SU-DHL-6 (cell line): ENCODE measurements around the gene PAWR.

ENCODE experiments used
- CTCF ChIP-seq: fragments of 200-600 bp; sonication (generic); IDR thresholded peaks from one replicate; pipeline ENCODE4 v1.5.1; 2017; ENCODE audit warnings: antibody characterized with exemption, mild to moderate bottlenecking, low read length, moderate library complexity; ENCODE audit not compliant: insufficient read depth, poor library complexity, severe bottlenecking
- EZH2phosphoT487 ChIP-seq: fragments of 200-600 bp; sonication (generic), shearing (Covaris generic); conservative IDR thresholded peaks from 2 replicates; pipeline ENCODE4 v1.6.1; 2018; ENCODE audit warnings: mild to moderate bottlenecking, antibody characterized with exemption, low read length, moderate library complexity, mixed read lengths

GRCh38 chr12:79710707-79711483, 20.1 kb upstream of the PAWR start:
- TF ChIP-seq CTCF: no peak
- no peak for TF ChIP-seq EZH2phosphoT487
